GM23248 (cell line): ENCODE results near the gene METTL1. TPM values are rescaled to one million over a fixed set of nuclear protein-coding genes. Genes with fewer than 3 reads are reported as not detected.
A peak's percentile ranks its signal among the peaks of the same experiment; 100 is the strongest.

ENCODE experiments used
- DNase-seq: peaks from one replicate; pipeline ENCODE4 v3.0.0-alpha.2; 2015
- H2AFZ ChIP-seq: fragments of 200-600 bp; sonication (generic); 2 replicates; pipeline ENCODE4 v1.6.1; 2016; ENCODE audit warnings: antibody characterized with exemption
- H3F3A ChIP-seq: fragments of 200-600 bp; sonication (generic); 2 replicates; pipeline ENCODE4 v1.6.1; 2016; ENCODE audit warnings: mild to moderate bottlenecking, antibody characterized with exemption, mixed run types; ENCODE audit not compliant: insufficient read depth
- H3K27ac ChIP-seq: fragments of 200-600 bp; sonication (generic); 2 replicates; pipeline ENCODE4 v1.5.1; 2016; ENCODE audit warnings: mild to moderate bottlenecking
- H3K27me3 ChIP-seq: fragments of 200-600 bp; sonication (generic); replicated peaks from 2 replicates; pipeline ENCODE4 v1.6.1; 2016; ENCODE audit warnings: mild to moderate bottlenecking; ENCODE audit not compliant: insufficient read depth
- H3K36me3 ChIP-seq: fragments of 200-600 bp; sonication (generic); 2 replicates; pipeline ENCODE4 v1.6.1; 2016; ENCODE audit warnings: low read depth, mild to moderate bottlenecking
- H3K4me1 ChIP-seq: fragments of 200-600 bp; sonication (generic); 2 replicates; pipeline ENCODE4 v1.6.1; 2016; ENCODE audit warnings: mild to moderate bottlenecking; ENCODE audit not compliant: insufficient read depth
- H3K4me2 ChIP-seq: fragments of 200-600 bp; sonication (generic); one replicate; pipeline ENCODE4 v1.6.1; 2016; ENCODE audit warnings: mild to moderate bottlenecking; ENCODE audit not compliant: unreplicated experiment
- H3K4me3 ChIP-seq: fragments of 200-600 bp; sonication (generic); 2 replicates; pipeline ENCODE4 v1.5.1; 2016; ENCODE audit warnings: mild to moderate bottlenecking
- H3K79me2 ChIP-seq: fragments of 200-600 bp; sonication (generic); 2 replicates; pipeline ENCODE4 v1.6.1; 2016; ENCODE audit warnings: mild to moderate bottlenecking; ENCODE audit not compliant: insufficient read depth
- H3K9ac ChIP-seq: fragments of 200-600 bp; sonication (generic); 2 replicates; pipeline ENCODE4 v1.6.1; 2016; ENCODE audit warnings: mild to moderate bottlenecking
- H3K9me2 ChIP-seq: fragments of 200-600 bp; sonication (generic); 2 replicates; pipeline ENCODE4 v1.6.1; 2016; ENCODE audit warnings: mixed run types, mild to moderate bottlenecking, moderate library complexity; ENCODE audit not compliant: insufficient read depth
- H3K9me3 ChIP-seq: fragments of 200-600 bp; sonication (generic); one replicate; pipeline ENCODE4 v1.6.1; 2017; ENCODE audit warnings: low read depth
- H4K20me1 ChIP-seq: fragments of 200-600 bp; sonication (generic); 2 replicates; pipeline ENCODE4 v1.6.0; 2016; ENCODE audit not compliant: insufficient read depth
- EZH2 ChIP-seq: fragments of 200-600 bp; sonication (generic); IDR thresholded peaks from 2 replicates; pipeline ENCODE4 v1.6.1; 2018; ENCODE audit warnings: antibody characterized with exemption, mild to moderate bottlenecking; ENCODE audit not compliant: insufficient read depth, poor library complexity, severe bottlenecking
- EZH2phosphoT487 ChIP-seq: fragments of 200-600 bp; sonication (generic); IDR thresholded peaks from 2 replicates; pipeline ENCODE4 v1.6.1; 2018; ENCODE audit warnings: antibody characterized with exemption, moderate library complexity, mild to moderate bottlenecking, low read depth; ENCODE audit not compliant: insufficient read depth
- WGBS, 2 experiments: methylation state at CpG; one replicate each; pipeline ENCODE4 v1.1.6; 2015 to 2017; ENCODE audit warnings: low lambda C conversion rate in 2 of 2, low coverage in 1 of 2; ENCODE audit errors: missing lambda C conversion rate in 2 of 2; 5-methylcytosine and 5-hydroxymethylcytosine counted together
- in situ Hi-C: fragments of 300-500 bp; cut with MboI; formaldehyde crosslinking; loops from 2 replicates; pipeline ENCODE4 v1.15.0; 2020
- polyA plus RNA-seq: library from polyadenylated mRNA; unstranded; fragments of >200 nt; fragmentation: Nextera tagmentation; extraction: Ambion mirVana; gene quantifications from 2 replicates; pipeline ENCODE4 v1.2.1, GENCODE V29; 2016
- total RNA-seq: library from RNA; depleted of rRNA; stranded (reverse); fragments of >200 nt; shearing (Covaris generic); gene quantifications from 2 replicates; pipeline ENCODE4 v1.2.3, GENCODE V29; 2014

Gene METTL1
- total and polyA plus RNA-seq, 2 experiments from 2014 or later, result 3.7 to 33.2 TPM

DNA sequence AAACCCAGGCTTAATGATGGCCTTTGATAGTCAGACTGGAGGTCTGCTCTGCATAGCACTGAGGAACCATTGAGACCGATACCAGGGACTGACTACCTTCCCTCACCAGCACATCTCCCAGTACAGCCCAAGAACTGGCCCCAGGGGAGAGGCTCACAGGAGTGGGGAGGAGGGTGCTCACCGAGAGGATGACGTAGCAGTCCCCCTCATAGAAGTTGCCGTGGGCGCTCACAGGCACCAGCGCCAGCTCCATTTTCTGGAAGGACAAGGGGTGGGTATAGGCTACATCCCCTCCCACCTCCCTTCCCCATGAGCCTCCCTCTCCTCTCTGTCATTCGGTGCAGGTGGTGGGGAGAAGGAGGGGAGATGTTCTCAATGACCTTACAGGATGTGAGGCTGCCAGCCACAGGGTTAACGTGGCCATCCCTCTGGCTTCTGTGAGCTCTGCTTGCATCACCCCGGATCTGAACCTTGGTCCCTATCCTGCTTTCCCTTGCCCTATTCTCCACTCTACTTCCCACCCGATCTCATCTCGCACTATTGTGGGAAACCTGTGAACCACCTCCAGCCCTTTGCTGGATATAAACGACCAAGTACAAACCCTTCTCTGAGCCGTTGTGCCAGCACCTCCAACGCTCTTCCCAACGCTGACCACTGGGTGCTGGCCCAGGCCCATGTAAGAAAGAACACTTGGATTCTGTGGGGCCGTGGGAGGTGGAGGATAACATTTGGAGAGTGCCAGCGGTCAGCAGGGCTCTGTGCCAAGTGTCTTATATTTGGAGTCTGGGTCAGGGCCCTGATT lies 42.3 kb upstream of the METTL1 start:
- no peak for DNase-seq
- no peak overlapping the region for H3K4me3 ChIP-seq
- peaks cover 20% of the 10 kb centered on the region for H3F3A ChIP-seq
- peaks cover 22% of the 10 kb centered on the region for H3K4me1 ChIP-seq
- peaks cover 5% of the 10 kb centered on the region; the same call in 1 of the 2 replicates for H3K79me2 ChIP-seq
- TF ChIP-seq EZH2, result no peak
- TF ChIP-seq EZH2phosphoT487, result no peak
- H3K27me3 ChIP-seq, result no peaks in the 10 kb centered on the region
- H2AFZ ChIP-seq, result no peak overlapping the region
- no peaks in the 10 kb centered on the region for H3K9me2 ChIP-seq
- peaks cover 6% of the 10 kb centered on the region; the same call in 1 of the 2 replicates for H3K36me3 ChIP-seq
- no peaks in the 10 kb centered on the region for H4K20me1 ChIP-seq
- in situ Hi-C loops, result no loop called here
- H3K4me2 ChIP-seq, result no peak overlapping the region
- 71 to 76% methylated on average over 16 to 17 of the region's 17 CpGs for WGBS, 2 experiments
- H3K9ac ChIP-seq, result no peak overlapping the region
- no peaks in the 10 kb centered on the region for H3K9me3 ChIP-seq
- H3K27ac ChIP-seq, result no peak overlapping the region

- H3K9me2 ChIP-seq, result no peaks in the 10 kb centered on the region
- no peaks in the 10 kb centered on the region for H3K9me3 ChIP-seq
- peaks cover 6% of the 10 kb centered on the region; the same call in 1 of the 2 replicates for H3K36me3 ChIP-seq
- TF ChIP-seq EZH2, result no peak
- TF ChIP-seq EZH2phosphoT487, result no peak
- no peak for DNase-seq
- H3K4me3 ChIP-seq, result no peak overlapping the region
- H3K4me1 ChIP-seq, result peaks cover 19% of the 10 kb centered on the region
- 67 to 72% methylated on average over 14 of the region's 14 CpGs for WGBS, 2 experiments
- no peaks in the 10 kb centered on the region for H3K27me3 ChIP-seq
- H2AFZ ChIP-seq, result no peak overlapping the region
- H3K27ac ChIP-seq, result no peak overlapping the region
- no peaks in the 10 kb centered on the region for H4K20me1 ChIP-seq
- no peak overlapping the region for H3K4me2 ChIP-seq
- H3K79me2 ChIP-seq, result no peaks in the 10 kb centered on the region
- H3K9ac ChIP-seq, result no peak overlapping the region
- H3F3A ChIP-seq, result peaks cover 11% of the 10 kb centered on the region; the same call in 1 of the 2 replicates
- in situ Hi-C loops, result no loop called here
Measured at GRCh38 chr12:57813111-57813970, 41.4 kb upstream of the METTL1 start.

GRCh38 chr12:57811028-57811755 lies 39.3 kb upstream of the METTL1 start:
- TF ChIP-seq EZH2 (no peak), EZH2phosphoT487 (no peak)
- Histone ChIP-seq H3K79me2 (no peaks in the 10 kb centered on the region), H4K20me1 (no peaks in the 10 kb centered on the region), H3F3A (peaks cover 4% of the 10 kb centered on the region; the same call in 1 of the 2 replicates), H3K9me3 (no peaks in the 10 kb centered on the region), H3K4me1 (peaks cover 1% of the 10 kb centered on the region), H3K36me3 (peaks cover 6% of the 10 kb centered on the region; the same call in 1 of the 2 replicates), H3K27ac (no peak overlapping the region), H3K9me2 (no peaks in the 10 kb centered on the region), H3K4me2 (no peak overlapping the region), H3K9ac (no peak overlapping the region), H2AFZ (no peak overlapping the region), H3K4me3 (no peak overlapping the region), H3K27me3 (no peaks in the 10 kb centered on the region)
- WGBS, 2 experiments, result 90 to 94% methylated on average over 10 of the region's 10 CpGs
- DNase-seq, result no peak
- in situ Hi-C loops, result no loop called here

DNA sequence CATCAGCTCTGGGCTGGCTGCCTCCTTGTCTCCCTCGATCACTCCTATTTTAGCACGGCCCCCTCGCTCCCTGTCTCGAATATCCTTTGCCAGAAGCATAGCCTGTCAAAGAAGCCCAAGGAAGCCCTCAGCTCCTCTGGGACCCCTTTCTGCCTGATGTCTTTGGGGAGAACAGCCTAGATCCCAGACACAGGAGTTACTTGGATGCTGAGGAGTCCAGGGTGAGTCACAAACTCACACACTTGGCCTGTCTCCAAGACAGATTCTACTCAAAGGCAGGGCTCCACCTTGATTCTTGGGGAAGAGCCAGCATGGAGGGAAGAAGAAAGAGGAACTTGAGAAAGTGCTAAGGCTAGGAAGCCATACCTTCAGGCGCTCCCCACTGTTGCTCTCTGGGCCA lies 38.5 kb upstream of the METTL1 start:
- no peak for TF ChIP-seq EZH2phosphoT487
- no peak for TF ChIP-seq EZH2
- peak; percentile 62 for DNase-seq

More for the DNA sequence above, 38.5 kb upstream of the METTL1 start:
- Histone ChIP-seq H3K4me1 (no peaks in the 10 kb centered on the region; the same call in 1 of the 2 replicates), H3K36me3 (peaks cover 6% of the 10 kb centered on the region; the same call in 1 of the 2 replicates), H2AFZ (no peak overlapping the region), H3K9ac (no peak overlapping the region), H4K20me1 (no peaks in the 10 kb centered on the region), H3K4me3 (no peak overlapping the region), H3K27ac (no peak overlapping the region), H3K27me3 (no peaks in the 10 kb centered on the region), H3K9me2 (no peaks in the 10 kb centered on the region), H3F3A (no peaks in the 10 kb centered on the region; the same call in 1 of the 2 replicates), H3K79me2 (no peaks in the 10 kb centered on the region), H3K9me3 (no peaks in the 10 kb centered on the region), H3K4me2 (no peak overlapping the region)
- WGBS, 2 experiments, result 95% methylated on average over 5 of the region's 5 CpGs
- in situ Hi-C loops, result no loop called here
